G401 (cell line): ENCODE results near the gene IL17RD. TPM values are rescaled to one million over a fixed set of nuclear protein-coding genes. Genes with fewer than 3 reads are reported as not detected.

Source experiments
- DNase-seq: peaks from one replicate; pipeline ENCODE4 v3.0.0-alpha.2; 2015; ENCODE audit warnings: low spot score
- in situ Hi-C: cut with HindIII; loops from 2 replicates; pipeline ENCODE4 v1.10.0; 2016; ENCODE audit warnings: low sequenced_read_pairs, mixed read lengths
- total RNA-seq: library from RNA; depleted of rRNA; stranded (reverse); fragments of >200 nt; shearing (Covaris generic); gene quantifications from 2 replicates; pipeline ENCODE4 v1.2.3, GENCODE V29; 2014

Gene IL17RD
- total RNA-seq, 1 experiment from 2014 or later, result 48.2 TPM

GRCh38 chr3:57160076-57160764 is 4.9 kb downstream of the IL17RD start:
- in situ Hi-C loops, result no loop called here
- no peak for DNase-seq

- no peak for DNase-seq
- in situ Hi-C loops, result no loop called here
Measured at GRCh38 chr3:57158813-57159738, 6.1 kb downstream of the IL17RD start.

- in situ Hi-C loops, result no loop called here
- DNase-seq, result no peak
Measured at GRCh38 chr3:57158325-57158724, 6.8 kb downstream of the IL17RD start.

- in situ Hi-C loops, result no loop called here
- no peak for DNase-seq
Measured at GRCh38 chr3:57157545-57157944, 7.6 kb downstream of the IL17RD start.

- in situ Hi-C loops, result no loop called here
Measured at GRCh38 chr3:57155310-57155643, 9.9 kb downstream of the IL17RD start.

GRCh38 chr3:57154470-57155309 is 10.5 kb downstream of the IL17RD start:
- no peak for DNase-seq
- in situ Hi-C loops, result no loop called here

More at GRCh38 chr3:57155310-57155643, 9.9 kb downstream of the IL17RD start:
- DNase-seq, result no peak

- DNase-seq, result peak; percentile 38
- in situ Hi-C loops, result no loop called here
Measured at GRCh38 chr3:57152151-57153143, 12.7 kb downstream of the IL17RD start.

- DNase-seq, result no peak
- in situ Hi-C loops, result no loop called here
Measured at GRCh38 chr3:57151749-57152148, 13.4 kb downstream of the IL17RD start.

- in situ Hi-C loops, result no loop called here
- DNase-seq, result no peak
Measured at GRCh38 chr3:57151021-57151449, 14.1 kb downstream of the IL17RD start.

GRCh38 chr3:57150113-57150581 is 15.0 kb downstream of the IL17RD start:
- in situ Hi-C loops, result no loop called here
- DNase-seq, result no peak

GRCh38 chr3:57147071-57147470 is 18.1 kb downstream of the IL17RD start:
- in situ Hi-C loops, result no loop called here
- no peak for DNase-seq

- in situ Hi-C loops, result no loop called here
Measured at GRCh38 chr3:57145852-57146251, 19.3 kb downstream of the IL17RD start.

GRCh38 chr3:57144952-57145351 is 20.2 kb downstream of the IL17RD start:
- in situ Hi-C loops, result no loop called here
- no peak for DNase-seq

More at GRCh38 chr3:57145852-57146251, 19.3 kb downstream of the IL17RD start:
- no peak for DNase-seq

- in situ Hi-C loops, result no loop called here
- DNase-seq, result no peak
Measured at GRCh38 chr3:57143886-57144459, 21.2 kb downstream of the IL17RD start.

- no peak for DNase-seq
- in situ Hi-C loops, result no loop called here
Measured at GRCh38 chr3:57142411-57142723, 22.8 kb downstream of the IL17RD start.

- in situ Hi-C loops, result no loop called here
- DNase-seq, result no peak
Measured at GRCh38 chr3:57141719-57142410, 23.3 kb downstream of the IL17RD start.

GRCh38 chr3:57140894-57141293 is 24.3 kb downstream of the IL17RD start:
- no peak for DNase-seq
- in situ Hi-C loops, result no loop called here
